ENCODE data around the gene SEMA3F.

- TF ChIP-seq CTCF (conservative IDR thresholded peaks at IDR 0.05) = no peak
- no peak for TF ChIP-seq EZH2 (IDR thresholded peaks at IDR 0.05; ENCODE audit: low read depth)
Measured at GRCh38 chr3:50164481-50164880, 9.4 kb downstream of the SEMA3F start.

Data from PC-9 (cell line).